Upper lobe of left lung (tissue), 4 donors: ENCODE measurements around the gene HEXIM2.

ENCODE experiments used
- CTCF ChIP-seq, 6 experiments: fragments of 450-650 bp in 4 of 6; fragments of 200-600 bp in 2 of 6; sonication (generic) in 2 of 6; IDR thresholded peaks; one replicate each; pipeline ENCODE4 v1.5.1; 2016 to 2019; ENCODE audit warnings: antibody characterized with exemption in 6 of 6
- POLR2A ChIP-seq, 4 donors: fragments of 450-650 bp; IDR thresholded peaks; one replicate each; pipeline ENCODE4 v1.5.1; 2016 to 2017; ENCODE audit warnings: antibody characterized with exemption in 4 of 4, mild to moderate bottlenecking in 2 of 4
- POLR2AphosphoS5 ChIP-seq, 2 donors: sonication (generic); formaldehyde crosslinking; IDR thresholded peaks; one replicate each; pipeline ENCODE4 v1.5.1; 2017; ENCODE audit warnings: antibody characterized with exemption in 2 of 2

- TF ChIP-seq CTCF (IDR thresholded peaks at IDR 0.05) (no peak), POLR2A (IDR thresholded peaks at IDR 0.05) (no peak), POLR2AphosphoS5 (IDR thresholded peaks at IDR 0.05) (no peak)
These were observed 15.5 kb upstream of the HEXIM2 start for GRCh38 chr17:45146166-45146565.
